Pancreas (tissue), 10 donors: ENCODE results near the gene TXNDC15. TPM values are rescaled to one million over a fixed set of nuclear protein-coding genes. Genes with fewer than 3 reads are reported as not detected.

Experiments
- ATAC-seq, 4 donors: fragments of 200-7000 bp; cut with Tn5 transposase; one replicate each; pipeline versions ENCODE4 v1.8.0 to v1.9.1; 2020; ENCODE audit warnings: mild to moderate bottlenecking in 4 of 4, moderate library complexity in 4 of 4
- DNase-seq, 6 donors: peaks; one replicate each; pipeline ENCODE4 v3.0.0-alpha.2; 2020
- FAIRE-seq: peaks from 2 replicates; lab custom pipeline; 2012; peaks lifted over from hg19 to GRCh38; lab: Jason Lieb, UNC
- H3K27ac ChIP-seq, 4 donors: fragments of 200-600 bp; sonication (generic); 1 replicate in 3 of 4; 2 replicates in 1 of 4; pipeline versions ENCODE4 v1.5.0 to v1.8.0; 2020
- H3K27me3 ChIP-seq, 4 donors: fragments of 200-600 bp; one replicate each; pipeline ENCODE4 v1.8.0; 2021
- H3K36me3 ChIP-seq, 3 donors: fragments of 200-600 bp; sonication (generic) in 1 of 3; one replicate each; pipeline versions ENCODE4 v1.5.0 to v1.8.0; 2020 to 2021
- H3K4me1 ChIP-seq, 3 donors: fragments of 200-600 bp; one replicate each; pipeline ENCODE4 v1.8.0; 2021
- H3K4me3 ChIP-seq, 4 donors: fragments of 200-600 bp; sonication (generic) in 2 of 4; one replicate each; pipeline versions ENCODE4 v1.5.0 to v1.8.0; 2020 to 2021
- H3K9me3 ChIP-seq, 4 donors: fragments of 200-600 bp; one replicate each; pipeline ENCODE4 v1.8.0; 2021
- CTCF ChIP-seq, 4 donors: fragments of 200-600 bp; sonication (generic) in 3 of 4; IDR thresholded peaks; one replicate each; pipeline versions ENCODE4 v1.5.0 to v1.8.0; 2021; ENCODE audit warnings: antibody characterized with exemption in 4 of 4
- WGBS, 2 donors: extraction: QIAGEN DNeasy Blood & Tissue Kit; methylation state at CpG; one replicate each; pipeline ENCODE4 v1.1.7; 2013; 5-methylcytosine and 5-hydroxymethylcytosine counted together
- intact Hi-C, 3 donors: fragments of 100-400 bp; cut with DNase I; formaldehyde crosslinking; loops; one replicate each; pipeline versions ENCODE4 v1.11.1 to v1.14.2; 2022
- polyA plus RNA-seq, 2 donors: library from polyadenylated mRNA; stranded (reverse); fragments of 200-250 nt; gene quantifications; one replicate each; pipeline ENCODE4 v1.2.3, GENCODE V29; 2013
- total RNA-seq, 6 donors: library from RNA; stranded (reverse); fragmentation: NEBNext Ultra II Directional in 4 of 6; extraction: Animal tissue kit (Norgen Biotek cat#: 25700) in 4 of 6; gene quantifications; one replicate each; pipeline versions ENCODE4 v1.2.1 to v1.2.4, GENCODE V29; 2021 to 2023
- donor health status: healthy with polysubstance abuse.
- donor health status: DM: no; HTN: no; CAD: no; lungs with moderate emphysema.
- donor health status: DM: no; HTN: no; CAD: no.
- donor health status: control.
- donor health status: control.
- donor health status: Bipolar disorder and iron deficiency.
- donor health status: DM: yes; HTN: yes; CAD: no.
- donor health status: DM: no; HTN: no; CAD: no.
- donor health status: DM: no; HTN: no; CAD: no.
- donor health status: DM: yes; HTN: yes; CAD: no.

Gene TXNDC15
- total and polyA plus RNA-seq, 8 donors = 26.2 to 61.5 (median 34.2) TPM

GRCh38 chr5:134891473-134891872, 17.3 kb downstream of the TXNDC15 start:
- no peak for FAIRE-seq
- no peak overlapping the region for H3K4me3 ChIP-seq
- H3K36me3 ChIP-seq = no peaks in the 10 kb centered on the region
- TF ChIP-seq CTCF (IDR thresholded peaks at IDR 0.05) = no peak
- H3K9me3 ChIP-seq = no peaks in the 10 kb centered on the region
- H3K4me1 ChIP-seq = no peaks in the 10 kb centered on the region
- no peak for ATAC-seq
- WGBS, 2 donors = 97 to 100% methylated on average over 1 of the region's 1 CpG
- no peak for DNase-seq
- no peaks in the 10 kb centered on the region for H3K27me3 ChIP-seq
- intact Hi-C loops = no loop called here
- no peak overlapping the region for H3K27ac ChIP-seq

- FAIRE-seq (no peak), ATAC-seq (no peak), DNase-seq (no peak)
- no peak for TF ChIP-seq CTCF (IDR thresholded peaks at IDR 0.05)
- H3K4me3 ChIP-seq = no peak overlapping the region
- H3K4me1 ChIP-seq = no peaks in the 10 kb centered on the region
- intact Hi-C loops = no loop called here
- no peaks in the 10 kb centered on the region for H3K9me3 ChIP-seq
- no peaks in the 10 kb centered on the region for H3K27me3 ChIP-seq
- 89 to 94% methylated on average over 3 of the region's 3 CpGs for WGBS, 2 donors
- H3K27ac ChIP-seq = no peak overlapping the region
- H3K36me3 ChIP-seq = peaks cover 0 to 6% (median 0%) of the 10 kb centered on the region in 3 donors
Observed at GRCh38 chr5:134892282-134892681, 18.1 kb downstream of the TXNDC15 start.

GRCh38 chr5:134892926-134893325, 18.8 kb downstream of the TXNDC15 start:
- no peak for DNase-seq
- TF ChIP-seq CTCF (IDR thresholded peaks at IDR 0.05) = no peak
- Histone ChIP-seq H3K4me3 (no peak overlapping the region), H3K27me3 (no peaks in the 10 kb centered on the region), H3K36me3 (peaks cover 0 to 12% (median 0%) of the 10 kb centered on the region in 3 donors), H3K27ac (no peak overlapping the region), H3K4me1 (no peaks in the 10 kb centered on the region), H3K9me3 (no peaks in the 10 kb centered on the region)
- intact Hi-C loops = no loop called here
- no peak for FAIRE-seq
- no peak for ATAC-seq
- WGBS, 2 donors = 94 to 98% methylated on average over 2 of the region's 2 CpGs

- H3K9me3 ChIP-seq = no peaks in the 10 kb centered on the region
- ATAC-seq (no peak), FAIRE-seq (no peak), DNase-seq (no peak)
- no peak overlapping the region for H3K4me3 ChIP-seq
- intact Hi-C loops = no loop called here
- no peak for TF ChIP-seq CTCF (IDR thresholded peaks at IDR 0.05)
- 80 to 89% methylated on average over 7 of the region's 7 CpGs for WGBS, 2 donors
- H3K27me3 ChIP-seq = no peaks in the 10 kb centered on the region
- no peaks in the 10 kb centered on the region for H3K4me1 ChIP-seq
- peaks cover 0 to 13% (median 0%) of the 10 kb centered on the region in 3 donors for H3K36me3 ChIP-seq
- H3K27ac ChIP-seq = no peak overlapping the region
Observed at GRCh38 chr5:134893748-134894505, 19.8 kb downstream of the TXNDC15 start.
